Measurements from ENCODE around the gene TIAM2.

GRCh38 chr6:155123520-155123919, 128.4 kb downstream of the TIAM2 start:
- TF ChIP-seq POLR2AphosphoS5 (IDR thresholded peaks at IDR 0.05; ENCODE audit: borderline replicate concordance, low read depth, low read length) (no peak), EZH2 (IDR thresholded peaks at IDR 0.05) (no peak), FOXP2 (optimal IDR thresholded peaks at IDR 0.05; ENCODE audit: control extremely low read depth, extremely low read length, insufficient read depth) (no peak)
